WERI-Rb-1 (cell line): Measurements from ENCODE around the gene PNN.
A peak's percentile ranks its signal among the peaks of the same experiment; 100 is the strongest.
"Not testable (repeated sequence)": the region's sequence is repeated elsewhere in the genome, so short reads cannot be mapped to it uniquely, and the experiment has no call there.

Experiments used
- DNase-seq: peaks from one replicate; pipeline ENCODE4 v3.0.0-alpha.2; 2020
- H3K27ac ChIP-seq: fragments of 250-450 bp; sonication (Bioruptor Pico); 2 replicates; pipeline ENCODE4 v1.5.1; 2020; ENCODE audit warnings: mild to moderate bottlenecking, moderate library complexity
- H3K27me3 ChIP-seq: fragments of 250-450 bp; sonication (Bioruptor Pico); 2 replicates; pipeline ENCODE4 v1.5.1; 2021; ENCODE audit warnings: mild to moderate bottlenecking, low read depth, moderate library complexity; ENCODE audit not compliant: insufficient read depth, severe bottlenecking
- H3K36me3 ChIP-seq: fragments of 250-450 bp; sonication (Bioruptor Pico); 2 replicates; pipeline ENCODE4 v1.5.1; 2020; ENCODE audit warnings: mild to moderate bottlenecking, moderate library complexity
- H3K4me3 ChIP-seq: 2 replicates; pipeline ENCODE4 v1.5.1; 2011; ENCODE audit warnings: low read depth, mild to moderate bottlenecking, control low read depth, low read length
- H3K9me3 ChIP-seq: fragments of 250-450 bp; sonication (Bioruptor Pico); 2 replicates; pipeline ENCODE4 v1.5.1; 2021; ENCODE audit warnings: mild to moderate bottlenecking, moderate library complexity; ENCODE audit not compliant: severe bottlenecking
- TF ChIP-seq, protein P1 (sequence below): IDR thresholded peaks from 2 replicates; pipeline ENCODE4 v1.5.1; 2011; ENCODE audit warnings: low read depth, mild to moderate bottlenecking, control low read depth, inconsistent platforms, low read length

Gene PNN

GRCh38 chr14:39184628-39185255 lies 9.7 kb downstream of the PNN start:
- Histone ChIP-seq H3K9me3 (no peaks in the 10 kb centered on the region), H3K4me3 (no peak overlapping the region), H3K27me3 (no peaks in the 10 kb centered on the region), H3K27ac (no peak overlapping the region), H3K36me3 (peaks cover 57% of the 10 kb centered on the region)
- no peak for DNase-seq
- TF ChIP-seq, protein P1, sequence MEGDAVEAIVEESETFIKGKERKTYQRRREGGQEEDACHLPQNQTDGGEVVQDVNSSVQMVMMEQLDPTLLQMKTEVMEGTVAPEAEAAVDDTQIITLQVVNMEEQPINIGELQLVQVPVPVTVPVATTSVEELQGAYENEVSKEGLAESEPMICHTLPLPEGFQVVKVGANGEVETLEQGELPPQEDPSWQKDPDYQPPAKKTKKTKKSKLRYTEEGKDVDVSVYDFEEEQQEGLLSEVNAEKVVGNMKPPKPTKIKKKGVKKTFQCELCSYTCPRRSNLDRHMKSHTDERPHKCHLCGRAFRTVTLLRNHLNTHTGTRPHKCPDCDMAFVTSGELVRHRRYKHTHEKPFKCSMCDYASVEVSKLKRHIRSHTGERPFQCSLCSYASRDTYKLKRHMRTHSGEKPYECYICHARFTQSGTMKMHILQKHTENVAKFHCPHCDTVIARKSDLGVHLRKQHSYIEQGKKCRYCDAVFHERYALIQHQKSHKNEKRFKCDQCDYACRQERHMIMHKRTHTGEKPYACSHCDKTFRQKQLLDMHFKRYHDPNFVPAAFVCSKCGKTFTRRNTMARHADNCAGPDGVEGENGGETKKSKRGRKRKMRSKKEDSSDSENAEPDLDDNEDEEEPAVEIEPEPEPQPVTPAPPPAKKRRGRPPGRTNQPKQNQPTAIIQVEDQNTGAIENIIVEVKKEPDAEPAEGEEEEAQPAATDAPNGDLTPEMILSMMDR: no peak

DNA sequence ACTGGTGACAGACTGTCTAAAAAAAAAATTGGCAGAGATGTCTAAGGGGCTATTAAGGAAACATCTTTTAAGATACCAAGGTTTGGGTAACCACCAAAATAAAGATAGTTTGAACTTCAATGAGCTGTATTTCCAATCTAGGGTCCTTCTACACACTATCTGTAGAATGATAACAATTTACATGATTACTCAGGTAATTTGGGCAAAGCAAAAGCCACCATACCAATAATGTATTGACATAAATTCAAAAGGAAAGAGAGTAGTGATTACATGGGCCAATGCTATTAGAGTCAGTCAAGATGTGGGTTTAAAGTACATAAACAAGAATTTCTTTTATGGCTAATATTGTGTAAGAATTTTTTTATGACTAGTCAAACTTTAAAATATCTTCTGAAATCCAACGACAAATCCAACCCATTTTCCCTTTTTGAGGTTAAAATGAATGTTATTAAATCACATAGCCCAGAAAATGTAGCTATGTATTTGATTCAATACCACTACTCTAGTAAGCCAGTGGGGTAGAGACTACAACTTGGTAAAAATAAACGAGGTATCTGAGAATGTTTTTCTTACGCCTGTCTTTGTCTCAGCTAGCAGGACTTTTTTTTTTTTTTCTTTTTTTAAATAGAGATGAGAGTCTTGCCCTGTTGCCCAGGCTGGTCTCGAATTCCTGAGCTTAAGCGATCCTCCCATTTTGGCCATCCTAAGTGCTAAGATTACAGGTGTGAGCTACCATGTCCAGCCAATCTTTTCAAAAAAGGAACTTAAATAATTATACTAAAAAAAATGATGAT lies 10.4 kb downstream of the PNN start:
- Histone ChIP-seq H3K4me3 (no peak overlapping the region), H3K36me3 (peaks cover 50% of the 10 kb centered on the region), H3K27ac (no peak overlapping the region), H3K9me3 (no peaks in the 10 kb centered on the region), H3K27me3 (no peaks in the 10 kb centered on the region)
- DNase-seq: no peak
- TF ChIP-seq, protein P1: no peak

DNA sequence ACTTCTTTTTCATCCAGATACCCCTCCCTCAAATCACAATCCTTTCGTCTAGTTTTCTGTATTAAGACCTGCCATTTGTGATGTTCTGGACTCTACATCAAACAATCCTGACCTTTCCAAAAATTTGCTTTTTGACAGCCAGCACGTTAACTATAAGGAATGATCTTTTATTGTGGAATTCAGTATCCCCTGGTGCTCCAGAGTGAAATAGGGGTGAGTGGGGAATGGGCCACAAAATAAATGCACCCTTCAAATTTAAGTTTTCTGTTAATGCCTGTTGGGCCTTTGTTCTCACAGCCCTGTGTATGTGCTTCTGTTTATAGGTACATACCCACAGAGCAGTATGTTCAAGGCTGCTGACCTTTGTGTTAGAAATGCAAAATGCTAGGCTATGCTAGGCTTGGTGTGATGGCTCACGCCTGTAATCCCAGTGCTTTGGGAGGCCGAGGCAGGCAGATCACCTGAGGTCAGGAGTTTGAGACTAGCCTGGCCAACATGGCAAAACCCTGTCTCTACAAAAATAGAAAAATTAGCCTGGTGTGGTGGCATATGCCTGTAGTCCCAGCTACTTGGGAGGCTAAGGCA lies 12.0 kb downstream of the PNN start:
- H3K27ac ChIP-seq: no peak overlapping the region
- H3K27me3 ChIP-seq: no peaks in the 10 kb centered on the region
- no peaks in the 10 kb centered on the region for H3K9me3 ChIP-seq
- TF ChIP-seq, protein P1: no peak
- DNase-seq: no peak
- peaks cover 34% of the 10 kb centered on the region for H3K36me3 ChIP-seq
- H3K4me3 ChIP-seq: no peak overlapping the region

- Histone ChIP-seq H3K27ac (0 out of 2 replicates have a peak overlapping the region, but pooled peaks have one; percentile 22), H3K27me3 (no peaks in the 10 kb centered on the region), H3K4me3 (no peak overlapping the region), H3K9me3 (no peaks in the 10 kb centered on the region), H3K36me3 (no peaks in the 10 kb centered on the region)
- DNase-seq: peak; percentile 72
- TF ChIP-seq, protein P1: no peak
Observed at GRCh38 chr14:39203659-39204606, 28.9 kb downstream of the PNN start.

DNA sequence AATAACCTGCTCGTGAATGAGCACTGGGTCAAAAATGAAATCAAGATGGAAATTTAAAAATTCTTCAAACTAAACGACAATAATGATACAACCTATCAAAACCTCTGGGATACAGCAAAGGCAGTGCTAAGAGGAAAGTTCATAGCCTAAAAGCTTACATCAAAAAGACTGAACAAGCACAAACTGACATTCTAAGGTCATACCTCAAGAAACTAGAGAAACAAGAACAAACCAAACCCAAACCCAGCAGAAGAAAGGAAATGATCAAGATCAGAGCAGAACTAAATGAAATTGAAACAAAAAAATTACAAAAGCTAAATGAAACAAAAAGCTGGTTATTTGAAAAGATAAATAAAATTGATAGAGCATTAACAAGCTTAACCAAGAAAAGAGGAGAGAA lies 32.4 kb downstream of the PNN start:
- not testable (repeated sequence) for DNase-seq, H3K9me3 ChIP-seq, H3K27me3 ChIP-seq, H3K4me3 ChIP-seq, H3K36me3 ChIP-seq, H3K27ac ChIP-seq
